Activated B cell treated with CpG ODN at 0.5 μM for 24 hours (primary cell): ENCODE results near the gene NPM1. TPM values are rescaled to one million over a fixed set of nuclear protein-coding genes. Genes with fewer than 3 reads are reported as not detected.

Source experiments
- ATAC-seq: fragments of 200-7000 bp; cut with Tn5 transposase; one replicate; pipeline ENCODE4 v1.10.0; 2021; ENCODE audit warnings: low read depth, mild to moderate bottlenecking, moderate library complexity
- CTCF ChIA-PET: fragments of 350-600 bp; sonication (Branson Sonifier 250); formaldehyde crosslinking; loops from one replicate; lab custom pipeline; 2021; ENCODE audit warnings: antibody characterized with exemption; lab: Charles Lee
- POLR2A ChIA-PET: fragments of 350-600 bp; sonication (Branson Sonifier 250); formaldehyde crosslinking; loops from one replicate; lab custom pipeline; 2021; ENCODE audit warnings: antibody characterized with exemption; lab: Charles Lee
- DNase-seq: peaks from one replicate; pipeline ENCODE4 v3.0.0; 2022
- H3K27ac Mint-ChIP-seq: one replicate; pipeline ENCODE4 v1.8.0; 2020; ENCODE audit warnings: mixed read lengths
- H3K27me3 Mint-ChIP-seq: one replicate; pipeline ENCODE4 v1.8.0; 2021; ENCODE audit warnings: mixed read lengths
- H3K36me3 Mint-ChIP-seq: one replicate; pipeline ENCODE4 v1.8.0; 2021; ENCODE audit warnings: low read depth, mixed read lengths
- H3K4me1 Mint-ChIP-seq: one replicate; pipeline ENCODE4 v1.8.0; 2021; ENCODE audit warnings: mixed read lengths
- H3K4me3 Mint-ChIP-seq: one replicate; pipeline ENCODE4 v1.8.0; 2020; ENCODE audit warnings: mild to moderate bottlenecking, mixed read lengths
- H3K9me3 Mint-ChIP-seq: one replicate; pipeline ENCODE4 v1.8.0; 2020; ENCODE audit warnings: mixed read lengths
- CTCF ChIP-seq: fragments of 200-600 bp; IDR thresholded peaks from one replicate; pipeline ENCODE4 v1.8.0; 2022; ENCODE audit warnings: antibody characterized with exemption, mild to moderate bottlenecking
- intact Hi-C: fragments of 100-400 bp; cut with micrococcal nuclease; formaldehyde crosslinking; loops from one replicate; pipeline ENCODE4 v1.15.1; 2024
- total RNA-seq: library from RNA; stranded (reverse); gene quantifications from 2 replicates; pipeline ENCODE4 v1.2.3, GENCODE V29; 2022

The NPM1 gene
- total RNA-seq, 1 donor from 2014 or later: 1,505 TPM

GRCh38 chr5:171418982-171419687 is 31.5 kb downstream of the NPM1 start, which contains the start of gene FGF18:
Gene FGF18, plus strand, starts transcription at chr5:171419647. Its CDS starts 553 bp downstream, at chr5:171420200.
- no peak within 1 kb of the TSS for H3K27ac Mint-ChIP-seq
- peaks cover 20% of the 10 kb centered on the region for H3K27me3 Mint-ChIP-seq
- no peak for TF ChIP-seq CTCF
- ChIA-PET CTCF (interaction anchor here (0.8 to 1.8 kb wide), 6 partner anchors 11 to 874 kb away, joined by 3 to 9 read pairs (median 4); no protein-coding TSS in a partner anchor), POLR2A (interaction anchor here (1.0 to 1.3 kb wide), 2 partner anchors 30 to 32 kb away, joined by 3 to 6 read pairs; partner anchors contain the start of gene NPM1)
- ATAC-seq (peak; percentile 49), DNase-seq (peak; percentile 33)
- intact Hi-C loops: loop anchor here (1.0 to 2.0 kb wide), 4 partner anchors 488 to 1278 kb away; no protein-coding TSS in a partner anchor
- peaks cover 20% of the 10 kb centered on the region for H3K4me1 Mint-ChIP-seq
- peak within 1 kb of the TSS; percentile 76 for H3K4me3 Mint-ChIP-seq
- H3K36me3 Mint-ChIP-seq: peaks cover 3% of the 10 kb centered on the region
- H3K9me3 Mint-ChIP-seq: no peaks in the 10 kb centered on the region

GRCh38 chr5:171419688-171420430 is 32.2 kb downstream of the NPM1 start:
- DNase-seq (peak; percentile 36), ATAC-seq (peak; percentile 23)
- intact Hi-C loops: loop anchor here (1.0 to 2.0 kb wide), 3 partner anchors 487 to 1277 kb away; no protein-coding TSS in a partner anchor
- no peak for TF ChIP-seq CTCF
- Mint-ChIP-seq H3K27ac (no peak overlapping the region), H3K4me3 (peak overlapping the region; percentile 76), H3K4me1 (peaks cover 20% of the 10 kb centered on the region), H3K27me3 (peaks cover 23% of the 10 kb centered on the region), H3K36me3 (no peaks in the 10 kb centered on the region), H3K9me3 (no peaks in the 10 kb centered on the region)
- CTCF ChIA-PET: interaction anchor here (0.8 to 1.4 kb wide), 2 partner anchors 12 to 874 kb away, joined by 3 to 4 read pairs; no protein-coding TSS in a partner anchor
- POLR2A ChIA-PET: interaction anchor here (1.0 kb wide), 1 partner anchor 30 kb away, joined by 3 read pairs; no protein-coding TSS in a partner anchor

- H3K4me1 Mint-ChIP-seq: peaks cover 20% of the 10 kb centered on the region
- POLR2A ChIA-PET: no interaction called here
- intact Hi-C loops: no loop called here
- peak overlapping the region; percentile 76 for H3K4me3 Mint-ChIP-seq
- H3K27me3 Mint-ChIP-seq: peaks cover 23% of the 10 kb centered on the region
- ATAC-seq (no peak), DNase-seq (no peak)
- H3K36me3 Mint-ChIP-seq: no peaks in the 10 kb centered on the region
- no peaks in the 10 kb centered on the region for H3K9me3 Mint-ChIP-seq
- CTCF ChIA-PET: no interaction called here
- TF ChIP-seq CTCF: no peak
- no peak overlapping the region for H3K27ac Mint-ChIP-seq
These were observed 33.0 kb downstream of the NPM1 start for GRCh38 chr5:171420431-171421241.

GRCh38 chr5:171421331-171422262 is 33.9 kb downstream of the NPM1 start:
- CTCF ChIA-PET: no interaction called here
- intact Hi-C loops: no loop called here
- DNase-seq (no peak), ATAC-seq (no peak)
- Mint-ChIP-seq H3K36me3 (no peaks in the 10 kb centered on the region), H3K4me1 (peaks cover 20% of the 10 kb centered on the region), H3K27ac (no peak overlapping the region), H3K27me3 (peaks cover 23% of the 10 kb centered on the region), H3K9me3 (no peaks in the 10 kb centered on the region), H3K4me3 (no peak overlapping the region)
- TF ChIP-seq CTCF: no peak
- POLR2A ChIA-PET: interaction anchor here (0.6 kb wide), 1 partner anchor 22 kb away, joined by 8 read pairs; no protein-coding TSS in a partner anchor
